ENCODE results near the gene C18orf32. TPM values are rescaled to one million over a fixed set of nuclear protein-coding genes. Genes with fewer than 3 reads are reported as not detected.
A peak's percentile ranks its signal among the peaks of the same experiment; 100 is the strongest.

Gene C18orf32
- total RNA-seq, 2 donors from 2014 or later = 37.1 to 56.6 TPM

DNA sequence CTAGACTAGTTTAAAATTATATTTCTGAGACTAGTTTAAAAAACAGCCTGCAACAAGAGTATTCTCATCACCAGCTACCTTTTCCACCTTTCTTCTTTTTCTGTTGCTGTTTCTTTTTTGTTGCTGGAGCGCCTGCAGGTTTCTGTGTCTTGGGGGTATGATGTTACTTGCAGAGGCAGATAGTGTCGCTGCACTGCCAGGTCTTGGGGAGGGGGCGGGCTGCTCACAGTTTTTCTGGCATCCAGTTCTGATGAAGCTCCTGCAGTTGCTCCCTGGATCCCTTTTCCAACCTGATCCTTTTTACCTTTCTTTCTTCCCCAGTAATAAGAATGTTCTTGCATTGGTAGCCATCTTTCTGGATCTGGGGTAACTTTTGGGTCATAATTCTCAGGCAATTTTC, 8.0 kb upstream of the C18orf32 start:
- Histone ChIP-seq H3K36me3 (no peaks in the 10 kb centered on the region), H3K27me3 (replicated peaks; ENCODE audit: insufficient read depth) (no peaks in the 10 kb centered on the region), H3K9me3 (no peaks in the 10 kb centered on the region), H3K4me1 (replicated peaks) (peaks cover 2% of the 10 kb centered on the region), H3K27ac (no peak overlapping the region), H3K4me3 (no peak overlapping the region)
- intact Hi-C loops (cut with DNase I) = loop anchor here (10.0 kb wide), 1 partner anchor 790 kb away; the partner anchor contains the start of genes CXXC1 and MBD1
- no peak for DNase-seq (ENCODE audit: low spot score)
- WGBS = 56% methylated on average over 3 of the region's 3 CpGs
- TF ChIP-seq, protein P1, sequence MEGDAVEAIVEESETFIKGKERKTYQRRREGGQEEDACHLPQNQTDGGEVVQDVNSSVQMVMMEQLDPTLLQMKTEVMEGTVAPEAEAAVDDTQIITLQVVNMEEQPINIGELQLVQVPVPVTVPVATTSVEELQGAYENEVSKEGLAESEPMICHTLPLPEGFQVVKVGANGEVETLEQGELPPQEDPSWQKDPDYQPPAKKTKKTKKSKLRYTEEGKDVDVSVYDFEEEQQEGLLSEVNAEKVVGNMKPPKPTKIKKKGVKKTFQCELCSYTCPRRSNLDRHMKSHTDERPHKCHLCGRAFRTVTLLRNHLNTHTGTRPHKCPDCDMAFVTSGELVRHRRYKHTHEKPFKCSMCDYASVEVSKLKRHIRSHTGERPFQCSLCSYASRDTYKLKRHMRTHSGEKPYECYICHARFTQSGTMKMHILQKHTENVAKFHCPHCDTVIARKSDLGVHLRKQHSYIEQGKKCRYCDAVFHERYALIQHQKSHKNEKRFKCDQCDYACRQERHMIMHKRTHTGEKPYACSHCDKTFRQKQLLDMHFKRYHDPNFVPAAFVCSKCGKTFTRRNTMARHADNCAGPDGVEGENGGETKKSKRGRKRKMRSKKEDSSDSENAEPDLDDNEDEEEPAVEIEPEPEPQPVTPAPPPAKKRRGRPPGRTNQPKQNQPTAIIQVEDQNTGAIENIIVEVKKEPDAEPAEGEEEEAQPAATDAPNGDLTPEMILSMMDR (IDR thresholded peaks at IDR 0.05) = no peak
- TF ChIP-seq POLR2AphosphoS5 (IDR thresholded peaks at IDR 0.05) (no peak), POLR2A (IDR thresholded peaks at IDR 0.05) (no peak)

DNA sequence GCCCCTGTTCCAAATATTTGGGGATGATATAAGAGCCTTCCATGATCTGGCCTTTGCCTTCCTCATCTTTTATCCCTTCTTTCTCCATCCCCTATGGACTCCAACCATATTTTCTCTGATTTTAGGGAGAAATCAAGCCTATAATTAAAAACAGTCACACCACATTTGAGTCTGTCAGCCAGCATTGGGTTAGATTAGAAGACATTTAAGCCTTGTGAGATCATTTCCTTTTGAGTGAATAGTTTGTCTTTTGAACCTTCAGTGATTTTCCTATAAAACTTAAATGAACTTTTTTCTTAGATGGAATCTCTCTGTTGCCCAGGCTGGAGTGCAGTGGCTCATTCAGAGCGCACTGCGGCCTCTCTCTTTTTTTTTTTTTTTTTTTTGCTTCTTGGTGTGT, 7.6 kb upstream of the C18orf32 start:
- no peaks in the 10 kb centered on the region for H3K27me3 ChIP-seq (replicated peaks; ENCODE audit: insufficient read depth)
- intact Hi-C loops (cut with DNase I) = loop anchor here (10.0 kb wide), 1 partner anchor 790 kb away; the partner anchor contains the start of genes CXXC1 and MBD1
- WGBS = 79% methylated on average over 2 of the region's 2 CpGs
- no peak overlapping the region for H3K4me3 ChIP-seq
- no peak overlapping the region for H3K27ac ChIP-seq
- H3K9me3 ChIP-seq = no peaks in the 10 kb centered on the region
- TF ChIP-seq POLR2A (IDR thresholded peaks at IDR 0.05) (no peak), POLR2AphosphoS5 (IDR thresholded peaks at IDR 0.05) (no peak)
- TF ChIP-seq, protein P1 (IDR thresholded peaks at IDR 0.05) = no peak
- no peaks in the 10 kb centered on the region for H3K36me3 ChIP-seq
- H3K4me1 ChIP-seq (replicated peaks) = peaks cover 2% of the 10 kb centered on the region
- DNase-seq (ENCODE audit: low spot score) = no peak

DNA sequence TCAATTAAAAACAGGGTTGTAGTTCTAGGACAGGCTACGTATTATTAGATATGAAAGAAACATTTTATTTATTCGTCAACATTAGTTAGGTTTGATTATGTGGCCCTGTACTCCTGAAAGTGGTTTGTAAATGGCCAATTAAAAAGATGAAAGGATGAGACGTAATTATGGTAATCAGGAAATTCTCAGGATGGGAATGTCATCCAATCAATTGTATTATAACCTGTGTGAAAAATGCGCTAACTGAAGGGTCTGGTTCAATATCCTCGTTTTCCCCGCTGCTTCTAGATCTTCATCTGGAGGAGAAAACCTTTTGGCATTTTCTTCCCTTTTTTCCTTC, 5.6 kb upstream of the C18orf32 start:
- Histone ChIP-seq H3K27ac (no peak overlapping the region), H3K4me3 (no peak overlapping the region)
- intact Hi-C loops (cut with DNase I) = loop anchor here (10.0 kb wide), 1 partner anchor 792 kb away; the partner anchor contains the start of genes CXXC1 and MBD1

DNA sequence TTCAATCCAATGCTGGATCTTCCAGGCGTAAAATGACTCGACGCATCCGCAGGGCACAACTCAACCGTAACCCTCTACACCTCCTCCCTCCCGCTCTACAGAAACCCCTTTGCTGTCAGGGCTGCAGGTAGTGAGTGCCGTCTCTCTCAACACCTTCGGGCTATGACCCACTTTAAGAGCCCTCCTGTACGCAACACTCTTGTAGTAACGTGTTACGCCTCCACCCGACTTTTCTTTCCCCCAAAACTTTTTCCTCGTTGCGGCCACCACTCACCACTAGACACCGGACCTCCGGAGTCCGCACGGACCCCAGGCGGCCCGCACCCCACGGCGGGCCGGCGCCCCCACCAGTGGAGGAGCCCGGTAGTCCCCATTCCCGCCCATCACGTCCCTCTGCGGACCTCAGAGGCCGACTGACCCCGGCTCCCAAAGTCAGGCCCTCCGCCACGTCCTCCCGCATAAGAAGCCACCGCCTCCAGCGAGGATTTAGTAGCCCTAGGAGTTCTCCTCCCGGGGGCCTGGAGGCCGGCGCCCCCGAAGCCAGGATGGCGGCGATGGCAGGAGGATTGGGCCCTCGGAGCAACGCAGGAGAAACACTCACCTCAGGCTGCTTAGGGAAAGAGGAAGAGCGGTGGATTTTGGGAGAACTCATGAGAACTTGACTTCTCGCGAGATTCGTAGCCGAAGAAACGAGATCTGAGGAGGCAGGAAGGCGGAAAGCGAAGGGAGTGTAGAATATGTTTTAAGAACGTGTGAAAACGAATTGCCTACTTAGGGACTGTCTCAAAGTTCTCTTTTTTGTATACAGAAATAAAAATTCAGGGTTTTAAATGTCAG, 5.0 kb upstream of the C18orf32 start, which contains the start of gene RPL17:
RPL17 (minus strand) TSS at position 609 of the 837 bp plus-strand sequence.
- peak; percentile 94 for DNase-seq (ENCODE audit: low spot score)
- Histone ChIP-seq H3K4me3 (peak within 1 kb of the TSS; percentile 76 to 95), H3K27ac (peak within 1 kb of the TSS; percentile 88), H3K4me1 (replicated peaks) (peaks cover 4% of the 10 kb centered on the region), H3K36me3 (no peaks in the 10 kb centered on the region), H3K9me3 (no peaks in the 10 kb centered on the region), H3K27me3 (replicated peaks; ENCODE audit: insufficient read depth) (no peaks in the 10 kb centered on the region)
- TF ChIP-seq, protein P1 (IDR thresholded peaks at IDR 0.05) = peak in 2 of 4 experiments; percentile 11 to 24
- TF ChIP-seq POLR2AphosphoS5 (IDR thresholded peaks at IDR 0.05) (peak; percentile 100), POLR2A (IDR thresholded peaks at IDR 0.05) (peak; percentile 93)
- WGBS = under 1% methylated on average over 53 of the region's 53 CpGs
- intact Hi-C loops (cut with DNase I) = loop anchor here (10.0 kb wide), 1 partner anchor 793 kb away; the partner anchor contains the start of genes CXXC1 and MBD1

More for the DNA sequence above, 5.6 kb upstream of the C18orf32 start:
- no peaks in the 10 kb centered on the region for H3K36me3 ChIP-seq
- H3K4me1 ChIP-seq (replicated peaks) = peaks cover 3% of the 10 kb centered on the region
- H3K27me3 ChIP-seq (replicated peaks; ENCODE audit: insufficient read depth) = no peaks in the 10 kb centered on the region
- DNase-seq (ENCODE audit: low spot score) = no peak
- TF ChIP-seq POLR2A (IDR thresholded peaks at IDR 0.05) (no peak), POLR2AphosphoS5 (IDR thresholded peaks at IDR 0.05) (no peak)
- TF ChIP-seq, protein P1 (IDR thresholded peaks at IDR 0.05) = no peak
- 60% methylated on average over 6 of the region's 6 CpGs for WGBS
- H3K9me3 ChIP-seq = no peaks in the 10 kb centered on the region
